A549 treated with ZK216348 at 1 μM for 4 hours (cell line): ENCODE results near the gene GOSR1. TPM values are rescaled to one million over a fixed set of nuclear protein-coding genes. Genes with fewer than 3 reads are reported as not detected.

Source experiments
- total RNA-seq: library from RNA; stranded (reverse); fragments of 200-300 nt; extraction: Qiagen RNA extraction; gene quantifications from 5 replicates; pipeline ENCODE4 v1.2.3, GENCODE V29; 2022; ENCODE audit warnings: low read depth

GOSR1 gene
- 32.9 to 46.6 TPM (median 34.4 TPM) in 5 replicates for total RNA-seq

GRCh38 chr17:30477083-30477773, at the start of gene GOSR1:
Gene GOSR1 (plus strand): TSS chr17:30477408. CDS start chr17:30477434, 26 bp downstream.

Other genes with a start within 250 kb of the GOSR1 start
- gene SLC6A4, start 241.7 kb upstream of the GOSR1 start, total RNA-seq: 0.08 TPM in 1 of 5 replicates, not detected in the others
- 42.3 to 48.7 TPM (median 44.2 TPM) in 5 replicates for gene BLMH, start 185.5 kb upstream of the GOSR1 start, total RNA-seq
- not detected in 5 replicates for gene TMIGD1, start 143.4 kb upstream of the GOSR1 start, total RNA-seq
- gene CPD, start 98.5 kb upstream of the GOSR1 start, total RNA-seq: 20.9 to 35.4 TPM (median 27.2 TPM) in 5 replicates